ENCODE data around the gene NCAM2. TPM values are rescaled to one million over a fixed set of nuclear protein-coding genes. Genes with fewer than 3 reads are reported as not detected.
A peak's percentile ranks its signal among the peaks of the same experiment; 100 is the strongest.

The NCAM2 gene
- total and polyA plus RNA-seq, 8 donors = 0.06 to 11.0 (median 0.58) TPM; not detected in 1

DNA sequence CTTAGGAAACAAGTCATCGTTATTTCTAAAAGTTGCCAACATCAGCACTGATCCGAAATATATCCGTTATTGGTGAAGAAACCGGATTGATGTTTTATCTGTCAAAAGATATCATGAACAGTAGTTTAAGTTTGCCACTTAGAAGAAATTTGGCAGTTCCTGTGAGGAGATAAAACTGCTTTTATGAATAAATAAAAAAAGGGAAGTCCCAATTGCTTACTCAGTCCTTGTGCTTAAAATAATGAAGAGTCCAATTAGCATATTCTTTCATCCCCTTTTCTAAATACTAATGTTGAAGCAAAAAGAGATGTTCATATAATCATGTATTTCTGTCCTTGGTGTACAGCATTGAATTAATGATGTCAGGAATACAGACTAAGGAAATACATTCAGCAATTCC, 164.6 kb downstream of the NCAM2 start:
- no peak for DNase-seq
- no peak for TF ChIP-seq POLR2AphosphoS5 (IDR thresholded peaks at IDR 0.05)
- TF ChIP-seq, protein P1, sequence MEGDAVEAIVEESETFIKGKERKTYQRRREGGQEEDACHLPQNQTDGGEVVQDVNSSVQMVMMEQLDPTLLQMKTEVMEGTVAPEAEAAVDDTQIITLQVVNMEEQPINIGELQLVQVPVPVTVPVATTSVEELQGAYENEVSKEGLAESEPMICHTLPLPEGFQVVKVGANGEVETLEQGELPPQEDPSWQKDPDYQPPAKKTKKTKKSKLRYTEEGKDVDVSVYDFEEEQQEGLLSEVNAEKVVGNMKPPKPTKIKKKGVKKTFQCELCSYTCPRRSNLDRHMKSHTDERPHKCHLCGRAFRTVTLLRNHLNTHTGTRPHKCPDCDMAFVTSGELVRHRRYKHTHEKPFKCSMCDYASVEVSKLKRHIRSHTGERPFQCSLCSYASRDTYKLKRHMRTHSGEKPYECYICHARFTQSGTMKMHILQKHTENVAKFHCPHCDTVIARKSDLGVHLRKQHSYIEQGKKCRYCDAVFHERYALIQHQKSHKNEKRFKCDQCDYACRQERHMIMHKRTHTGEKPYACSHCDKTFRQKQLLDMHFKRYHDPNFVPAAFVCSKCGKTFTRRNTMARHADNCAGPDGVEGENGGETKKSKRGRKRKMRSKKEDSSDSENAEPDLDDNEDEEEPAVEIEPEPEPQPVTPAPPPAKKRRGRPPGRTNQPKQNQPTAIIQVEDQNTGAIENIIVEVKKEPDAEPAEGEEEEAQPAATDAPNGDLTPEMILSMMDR (IDR thresholded peaks at IDR 0.05) = no peak
- TF ChIP-seq POLR2A (IDR thresholded peaks at IDR 0.05) = no peak
- TF ChIP-seq EP300 (IDR thresholded peaks at IDR 0.05) = no peak
- Histone ChIP-seq H3K9me3 (no peaks in the 10 kb centered on the region), H3K27me3 (no peaks in the 10 kb centered on the region), H3K27ac (no peak overlapping the region), H3K4me1 (peaks cover 0 to 7% (median 0%) of the 10 kb centered on the region in 4 donors), H3K36me3 (no peaks in the 10 kb centered on the region), H3K4me3 (no peak overlapping the region)
- intact Hi-C loops (cut with DNase I; ENCODE audit: low total_unique reads) = no loop called here
- 62 to 82% (median 72%) methylated on average over 4 of the region's 4 CpGs for WGBS, 5 donors

DNA sequence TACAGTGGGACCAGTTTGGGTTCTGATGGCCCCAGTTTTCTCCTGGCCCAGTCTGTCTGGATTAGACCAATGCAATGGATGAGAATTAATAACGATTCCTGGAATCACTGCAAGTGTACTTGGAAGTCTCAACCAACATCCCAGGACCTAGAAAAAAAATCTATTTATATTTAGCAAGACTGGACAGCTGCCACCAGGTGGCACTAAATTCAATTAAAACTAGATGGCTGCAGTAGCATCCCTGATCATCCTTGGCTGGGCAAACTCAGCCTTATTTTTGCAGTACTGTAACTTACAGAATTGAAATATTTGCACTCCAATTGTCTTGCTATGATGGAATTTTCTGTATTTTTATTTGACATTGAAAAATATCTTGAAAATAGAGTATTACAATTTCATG, 165.7 kb downstream of the NCAM2 start:
- intact Hi-C loops (cut with DNase I; ENCODE audit: low total_unique reads) = no loop called here
- H3K36me3 ChIP-seq = no peaks in the 10 kb centered on the region
- TF ChIP-seq, protein P1 (IDR thresholded peaks at IDR 0.05) = peak in 4 of 7 experiments; percentile 27 to 49 (median 43)
- no peak for TF ChIP-seq EP300 (IDR thresholded peaks at IDR 0.05)
- no peak for TF ChIP-seq POLR2A (IDR thresholded peaks at IDR 0.05)

DNA sequence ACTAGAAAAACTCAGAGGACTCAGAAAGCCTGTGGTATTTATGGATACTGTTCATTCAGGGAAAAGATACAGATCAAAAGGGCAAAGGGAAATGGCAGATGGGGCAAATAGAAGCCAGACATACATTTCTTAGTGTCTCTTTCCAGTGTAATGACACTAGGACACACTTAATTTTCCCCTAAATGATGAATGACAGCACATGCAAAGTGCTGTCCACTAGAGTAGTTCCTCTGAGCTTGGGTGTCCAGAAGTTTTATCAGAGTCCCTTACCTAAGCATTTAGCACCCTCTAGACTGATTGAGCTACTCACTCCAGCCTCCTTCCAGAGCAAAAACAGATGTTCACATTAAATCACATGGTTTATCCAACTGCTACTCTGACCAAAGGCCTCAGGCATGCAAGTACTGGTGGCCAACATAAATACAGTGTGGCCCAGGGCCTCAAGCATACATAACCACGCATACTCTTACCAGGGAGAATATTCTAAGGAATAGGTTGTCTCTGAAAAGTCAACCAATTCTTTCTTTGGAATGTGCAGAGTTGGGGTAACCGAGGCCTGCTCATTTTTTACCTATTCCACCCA, 166.9 kb downstream of the NCAM2 start:
- 47 to 71% (median 66%) methylated on average over 2 of the region's 2 CpGs for WGBS, 5 donors
- intact Hi-C loops (cut with DNase I; ENCODE audit: low total_unique reads) = no loop called here
- Histone ChIP-seq H3K4me1 (peaks cover 0 to 7% (median 0%) of the 10 kb centered on the region in 4 donors), H3K9me3 (no peaks in the 10 kb centered on the region), H3K36me3 (no peaks in the 10 kb centered on the region), H3K27me3 (no peaks in the 10 kb centered on the region), H3K27ac (peak overlapping the region in 2 of 5 donors; percentile 0 to 16), H3K4me3 (no peak overlapping the region)
- peak in 1 of 3 donors; percentile 49 for TF ChIP-seq POLR2AphosphoS5 (IDR thresholded peaks at IDR 0.05)
- TF ChIP-seq, protein P1 (IDR thresholded peaks at IDR 0.05) = no peak
- no peak for TF ChIP-seq EP300 (IDR thresholded peaks at IDR 0.05)
- no peak for TF ChIP-seq POLR2A (IDR thresholded peaks at IDR 0.05)
- peak in 1 of 2 donors; percentile 34 for DNase-seq

More for the DNA sequence above, 165.7 kb downstream of the NCAM2 start:
- H3K4me3 ChIP-seq = no peak overlapping the region
- H3K9me3 ChIP-seq = no peaks in the 10 kb centered on the region
- DNase-seq = peak; percentile 26 to 72
- no peak overlapping the region for H3K27ac ChIP-seq
- peaks cover 0 to 7% (median 0%) of the 10 kb centered on the region in 4 donors for H3K4me1 ChIP-seq
- 7 to 23% (median 10%) methylated on average over 1 of the region's 1 CpG for WGBS, 5 donors
- no peaks in the 10 kb centered on the region for H3K27me3 ChIP-seq

DNA sequence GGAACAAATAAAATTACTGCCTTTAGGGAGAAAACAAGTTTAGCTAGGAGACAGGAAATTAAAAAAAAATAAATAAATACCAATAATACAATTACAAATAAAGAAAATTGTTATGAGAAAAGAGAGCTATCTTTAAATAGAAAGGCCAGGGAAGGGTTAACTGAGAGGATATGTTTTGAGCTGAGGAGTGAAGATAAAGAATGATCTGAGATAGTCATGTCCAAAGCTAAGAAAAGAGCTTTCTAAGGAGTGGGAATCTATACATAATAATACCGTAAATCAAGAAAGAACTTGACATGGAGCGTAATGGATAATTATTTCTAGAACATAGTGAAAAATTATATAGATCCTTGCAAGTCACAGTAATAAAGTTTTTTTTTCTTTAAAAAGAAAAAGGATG, 176.5 kb downstream of the NCAM2 start:
- no peaks in the 10 kb centered on the region for H3K9me3 ChIP-seq
- TF ChIP-seq EP300 (IDR thresholded peaks at IDR 0.05) (no peak), POLR2AphosphoS5 (IDR thresholded peaks at IDR 0.05) (no peak), POLR2A (IDR thresholded peaks at IDR 0.05) (no peak)
- TF ChIP-seq, protein P1 (IDR thresholded peaks at IDR 0.05) = no peak
- no peak overlapping the region for H3K27ac ChIP-seq
- intact Hi-C loops (cut with DNase I; ENCODE audit: low total_unique reads) = no loop called here
- no peak overlapping the region for H3K4me3 ChIP-seq
- DNase-seq = no peak
- H3K27me3 ChIP-seq = no peaks in the 10 kb centered on the region
- 84 to 94% (median 93%) methylated on average over 2 of the region's 2 CpGs for WGBS, 5 donors
- no peaks in the 10 kb centered on the region for H3K36me3 ChIP-seq
- H3K4me1 ChIP-seq = peaks cover 0 to 7% (median 0%) of the 10 kb centered on the region in 4 donors
